ENCODE data around the gene TCF25.

Gene TCF25

DNA sequence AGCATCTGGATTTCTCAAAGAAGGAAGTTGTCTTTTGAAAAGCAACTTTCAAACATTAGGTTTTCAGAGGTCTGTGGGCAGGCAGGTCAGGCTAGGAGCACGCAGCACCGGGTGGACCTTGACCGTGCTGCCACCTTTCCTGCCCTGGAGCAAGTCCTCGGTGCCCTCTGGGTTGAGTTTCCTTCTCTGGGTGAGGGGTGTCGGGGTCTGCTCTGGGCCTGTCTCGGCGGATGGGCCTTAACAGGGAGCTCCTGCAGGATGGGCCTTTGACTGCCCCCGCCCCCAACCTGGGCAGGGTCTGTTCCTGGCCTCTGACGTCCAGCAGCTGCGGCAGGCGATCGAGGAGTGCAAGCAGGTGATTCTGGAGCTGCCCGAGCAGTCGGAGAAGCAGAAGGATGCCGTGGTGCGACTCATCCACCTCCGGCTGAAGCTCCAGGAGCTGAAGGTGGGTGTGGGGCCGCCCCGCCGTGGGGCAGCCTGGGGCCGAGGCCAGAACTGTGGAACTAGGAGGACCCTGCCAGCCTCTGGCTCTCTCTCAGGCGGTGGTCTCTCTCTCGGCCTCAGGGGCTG lies 83.9 kb downstream of the TCF25 start:
- no peaks in the 10 kb centered on the region for H3K9me2 ChIP-seq (replicated peaks; ENCODE audit: insufficient read depth, low read length)
- H3K79me2 ChIP-seq (ENCODE audit: insufficient read depth, low read length) = no peaks in the 10 kb centered on the region
- H3K4me2 ChIP-seq (ENCODE audit: low read depth, low read length, poor library complexity, severe bottlenecking) = no peak overlapping the region
- no peaks in the 10 kb centered on the region for H4K20me1 ChIP-seq (ENCODE audit: low read depth, low read length)
- H3F3A ChIP-seq (ENCODE audit: insufficient read depth) = peaks cover 21% of the 10 kb centered on the region
- H3K36me3 ChIP-seq (ENCODE audit: low read length) = no peaks in the 10 kb centered on the region
- no peak overlapping the region for H3K9ac ChIP-seq (ENCODE audit: low read length)
- peak overlapping the region; percentile 86 for H3K27ac ChIP-seq (ENCODE audit: low read depth, low read length)
- no peaks in the 10 kb centered on the region for H3K9me3 ChIP-seq (ENCODE audit: insufficient read depth, low read length)
- TF ChIP-seq EZH2phosphoT487 (conservative IDR thresholded peaks at IDR 0.05; ENCODE audit: low read length) = no peak
- TF ChIP-seq, protein P1, sequence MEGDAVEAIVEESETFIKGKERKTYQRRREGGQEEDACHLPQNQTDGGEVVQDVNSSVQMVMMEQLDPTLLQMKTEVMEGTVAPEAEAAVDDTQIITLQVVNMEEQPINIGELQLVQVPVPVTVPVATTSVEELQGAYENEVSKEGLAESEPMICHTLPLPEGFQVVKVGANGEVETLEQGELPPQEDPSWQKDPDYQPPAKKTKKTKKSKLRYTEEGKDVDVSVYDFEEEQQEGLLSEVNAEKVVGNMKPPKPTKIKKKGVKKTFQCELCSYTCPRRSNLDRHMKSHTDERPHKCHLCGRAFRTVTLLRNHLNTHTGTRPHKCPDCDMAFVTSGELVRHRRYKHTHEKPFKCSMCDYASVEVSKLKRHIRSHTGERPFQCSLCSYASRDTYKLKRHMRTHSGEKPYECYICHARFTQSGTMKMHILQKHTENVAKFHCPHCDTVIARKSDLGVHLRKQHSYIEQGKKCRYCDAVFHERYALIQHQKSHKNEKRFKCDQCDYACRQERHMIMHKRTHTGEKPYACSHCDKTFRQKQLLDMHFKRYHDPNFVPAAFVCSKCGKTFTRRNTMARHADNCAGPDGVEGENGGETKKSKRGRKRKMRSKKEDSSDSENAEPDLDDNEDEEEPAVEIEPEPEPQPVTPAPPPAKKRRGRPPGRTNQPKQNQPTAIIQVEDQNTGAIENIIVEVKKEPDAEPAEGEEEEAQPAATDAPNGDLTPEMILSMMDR (IDR thresholded peaks at IDR 0.05; ENCODE audit: insufficient read depth, low read length, poor library complexity, severe bottlenecking) = no peak
- H2AFZ ChIP-seq (ENCODE audit: low read depth, low read length, severe bottlenecking) = no peak overlapping the region
- H3K4me3 ChIP-seq (ENCODE audit: insufficient read depth, low read length, poor library complexity, severe bottlenecking) = no peak overlapping the region
- no peaks in the 10 kb centered on the region for H3K27me3 ChIP-seq (ENCODE audit: low read length)

DNA sequence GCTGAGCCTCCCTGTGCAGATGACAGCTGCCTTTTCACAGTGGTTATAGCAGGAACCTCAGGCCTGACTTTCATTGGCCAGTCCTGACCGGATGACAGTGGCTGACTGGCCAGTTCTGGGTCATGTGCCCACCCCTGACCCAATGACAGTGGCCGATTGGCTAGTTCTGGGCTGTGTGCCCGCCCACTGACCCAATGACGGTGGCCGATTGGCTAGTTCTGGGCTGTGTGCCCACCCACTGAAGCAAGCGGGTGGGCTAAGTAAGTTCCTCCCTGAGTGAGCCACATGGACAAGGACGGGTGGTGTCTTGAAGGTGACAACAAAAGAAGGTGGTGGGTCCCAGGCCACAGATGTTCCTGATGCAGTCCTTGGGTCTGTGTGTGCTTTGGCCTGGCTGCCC lies 84.7 kb downstream of the TCF25 start:
- no peak overlapping the region for H3K27ac ChIP-seq (ENCODE audit: low read depth, low read length)
- H3K27me3 ChIP-seq (ENCODE audit: low read length) = no peaks in the 10 kb centered on the region
- no peaks in the 10 kb centered on the region for H3K79me2 ChIP-seq (ENCODE audit: insufficient read depth, low read length)
- no peak overlapping the region for H3K4me3 ChIP-seq (ENCODE audit: insufficient read depth, low read length, poor library complexity, severe bottlenecking)
- no peak overlapping the region for H2AFZ ChIP-seq (ENCODE audit: low read depth, low read length, severe bottlenecking)
- H3K36me3 ChIP-seq (ENCODE audit: low read length) = no peaks in the 10 kb centered on the region
- no peaks in the 10 kb centered on the region for H3K9me2 ChIP-seq (replicated peaks; ENCODE audit: insufficient read depth, low read length)
- H3K9me3 ChIP-seq (ENCODE audit: insufficient read depth, low read length) = no peaks in the 10 kb centered on the region
- no peaks in the 10 kb centered on the region for H4K20me1 ChIP-seq (ENCODE audit: low read depth, low read length)
- H3F3A ChIP-seq (ENCODE audit: insufficient read depth) = peaks cover 13% of the 10 kb centered on the region
- no peak overlapping the region for H3K4me2 ChIP-seq (ENCODE audit: low read depth, low read length, poor library complexity, severe bottlenecking)
- H3K9ac ChIP-seq (ENCODE audit: low read length) = no peak overlapping the region
- no peak for TF ChIP-seq EZH2phosphoT487 (conservative IDR thresholded peaks at IDR 0.05; ENCODE audit: low read length)
- TF ChIP-seq, protein P1 (IDR thresholded peaks at IDR 0.05; ENCODE audit: insufficient read depth, low read length, poor library complexity, severe bottlenecking) = no peak

DNA sequence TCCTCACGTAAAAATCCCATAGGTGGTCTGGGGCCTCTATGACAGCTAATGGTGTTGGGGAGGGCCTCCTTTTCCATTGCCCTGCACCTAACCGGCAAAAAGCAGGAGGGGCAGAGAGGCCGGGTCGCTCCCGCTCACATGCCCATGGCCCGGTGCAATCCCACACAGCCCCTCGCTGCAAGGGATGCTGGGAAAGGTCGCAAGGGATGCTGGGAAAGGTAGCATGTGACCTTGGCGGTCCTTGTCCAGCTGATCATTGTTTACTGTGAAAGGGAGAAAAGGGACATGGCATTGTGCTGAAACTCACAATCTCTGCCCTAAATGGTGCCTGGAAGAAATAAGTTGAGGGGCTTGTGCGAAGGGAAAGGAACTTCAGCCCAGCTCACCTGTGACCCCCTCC lies 85.2 kb downstream of the TCF25 start:
- Histone ChIP-seq H3K4me2 (ENCODE audit: low read depth, low read length, poor library complexity, severe bottlenecking) (no peak overlapping the region), H3K9me2 (replicated peaks; ENCODE audit: insufficient read depth, low read length) (no peaks in the 10 kb centered on the region), H3K9me3 (ENCODE audit: insufficient read depth, low read length) (no peaks in the 10 kb centered on the region), H3F3A (ENCODE audit: insufficient read depth) (peaks cover 8% of the 10 kb centered on the region), H3K36me3 (ENCODE audit: low read length) (no peaks in the 10 kb centered on the region), H3K9ac (ENCODE audit: low read length) (no peak overlapping the region), H3K27me3 (ENCODE audit: low read length) (no peaks in the 10 kb centered on the region), H3K27ac (ENCODE audit: low read depth, low read length) (no peak overlapping the region), H2AFZ (ENCODE audit: low read depth, low read length, severe bottlenecking) (no peak overlapping the region), H4K20me1 (ENCODE audit: low read depth, low read length) (no peaks in the 10 kb centered on the region), H3K4me3 (ENCODE audit: insufficient read depth, low read length, poor library complexity, severe bottlenecking) (no peak overlapping the region), H3K79me2 (ENCODE audit: insufficient read depth, low read length) (no peaks in the 10 kb centered on the region)
- no peak for TF ChIP-seq EZH2phosphoT487 (conservative IDR thresholded peaks at IDR 0.05; ENCODE audit: low read length)
- TF ChIP-seq, protein P1 (IDR thresholded peaks at IDR 0.05; ENCODE audit: insufficient read depth, low read length, poor library complexity, severe bottlenecking) = no peak

Measured in SU-DHL-6 (cell line).